PC-9 (cell line): Measurements from ENCODE around the gene SYNPO2L.
"Not testable (repeated sequence)": the region's sequence is repeated elsewhere in the genome, so short reads cannot be mapped to it uniquely, and the experiment has no call there.

Source experiments
- CTCF ChIP-seq: fragments of 200-600 bp; sonication (generic); conservative IDR thresholded peaks from 2 replicates; pipeline ENCODE4 v1.6.1; 2017; ENCODE audit warnings: mixed run types, antibody characterized with exemption, mild to moderate bottlenecking, moderate library complexity
- EZH2 ChIP-seq: fragments of 200-600 bp; sonication (generic); IDR thresholded peaks from 2 replicates; pipeline ENCODE4 v1.8.0; 2017; ENCODE audit warnings: antibody characterized with exemption, low read depth

DNA sequence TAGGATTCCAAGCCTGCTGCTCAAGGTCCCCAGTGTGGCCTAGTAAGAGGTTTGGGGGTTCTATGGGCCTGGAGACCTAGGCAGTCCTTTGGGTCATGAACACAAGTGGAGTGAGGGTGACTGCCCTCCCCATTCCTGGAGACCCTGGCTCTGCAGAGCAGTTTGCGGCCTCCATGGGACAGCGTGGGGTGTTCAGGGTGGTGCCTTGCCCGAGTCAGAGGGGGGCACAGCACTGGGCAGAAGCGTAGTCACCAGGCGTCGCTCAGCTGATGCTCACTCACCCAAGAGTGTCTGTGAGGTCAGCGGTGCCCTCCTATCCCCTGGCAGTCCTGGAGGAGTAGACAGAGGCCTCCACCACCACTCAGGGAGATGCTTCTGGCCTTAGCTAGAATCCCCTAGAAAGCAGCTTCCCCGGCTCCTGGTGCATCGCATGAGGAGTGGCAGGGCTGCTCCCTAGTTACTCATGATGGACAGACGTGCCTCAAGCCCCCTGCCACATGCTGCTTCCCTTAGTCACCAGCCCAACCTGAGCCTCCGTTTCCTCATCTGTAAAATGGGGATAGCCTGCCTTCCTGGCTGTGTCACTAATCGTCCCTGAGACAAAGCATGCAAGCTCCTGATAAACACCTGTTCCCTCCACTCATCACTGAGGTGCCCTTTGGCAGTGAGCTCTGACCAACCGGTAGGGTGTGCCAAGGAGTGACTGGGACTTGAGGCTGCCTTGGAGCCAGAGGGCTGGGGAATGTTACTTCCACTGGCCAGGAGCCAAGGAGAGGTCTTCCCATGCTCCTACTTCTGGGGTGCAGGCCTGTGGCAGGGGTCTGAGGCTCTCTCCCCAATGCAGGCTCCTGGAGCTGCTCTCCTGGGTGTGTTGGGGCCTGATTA lies 8.6 kb upstream of the SYNPO2L start:
- TF ChIP-seq CTCF, EZH2: not testable (repeated sequence)
